Glutamatergic neuron (in vitro differentiated cells): Measurements from ENCODE around the gene CUL4A. TPM values are rescaled to one million over a fixed set of nuclear protein-coding genes. Genes with fewer than 3 reads are reported as not detected.

ENCODE experiments used
- DNase-seq: peaks from one replicate; pipeline ENCODE4 v3.0.0; 2022
- H3K27ac Mint-ChIP-seq: one replicate; pipeline ENCODE4 v1.8.0; 2020; ENCODE audit warnings: mild to moderate bottlenecking, mixed read lengths, inconsistent platforms; ENCODE audit not compliant: unreplicated experiment
- H3K27me3 Mint-ChIP-seq: one replicate; pipeline ENCODE4 v1.8.0; 2020; ENCODE audit warnings: mild to moderate bottlenecking, moderate library complexity, mixed read lengths, inconsistent platforms; ENCODE audit not compliant: unreplicated experiment
- H3K36me3 Mint-ChIP-seq: one replicate; pipeline ENCODE4 v1.8.0; 2020; ENCODE audit warnings: mild to moderate bottlenecking, mixed read lengths, inconsistent platforms; ENCODE audit not compliant: unreplicated experiment
- H3K4me1 Mint-ChIP-seq: one replicate; pipeline ENCODE4 v1.8.0; 2020; ENCODE audit warnings: mild to moderate bottlenecking, low read depth, mixed read lengths, inconsistent platforms; ENCODE audit not compliant: unreplicated experiment
- H3K4me3 Mint-ChIP-seq: one replicate; pipeline ENCODE4 v1.8.0; 2020; ENCODE audit warnings: mild to moderate bottlenecking, mixed read lengths, inconsistent platforms; ENCODE audit not compliant: unreplicated experiment
- H3K9me3 Mint-ChIP-seq: one replicate; pipeline ENCODE4 v1.8.0; 2020; ENCODE audit warnings: mild to moderate bottlenecking, moderate library complexity, mixed read lengths, inconsistent platforms; ENCODE audit not compliant: unreplicated experiment
- total RNA-seq: library from RNA; stranded (reverse); fragmentation: NEBNext Ultra II Directional; extraction: Animal tissue kit (Norgen Biotek cat#: 25700); gene quantifications from one replicate; pipeline ENCODE4 v1.2.1, GENCODE V29; 2021; ENCODE audit not compliant: unreplicated experiment
- TF ChIP-seq, protein P1 (sequence below): fragments of 200-600 bp; sonication (generic); IDR thresholded peaks from one replicate; pipeline ENCODE4 v1.5.0; 2021; ENCODE audit not compliant: partially characterized antibody, unreplicated experiment

The CUL4A gene
- total RNA-seq, 1 donor from 2014 or later: 43.2 TPM

DNA sequence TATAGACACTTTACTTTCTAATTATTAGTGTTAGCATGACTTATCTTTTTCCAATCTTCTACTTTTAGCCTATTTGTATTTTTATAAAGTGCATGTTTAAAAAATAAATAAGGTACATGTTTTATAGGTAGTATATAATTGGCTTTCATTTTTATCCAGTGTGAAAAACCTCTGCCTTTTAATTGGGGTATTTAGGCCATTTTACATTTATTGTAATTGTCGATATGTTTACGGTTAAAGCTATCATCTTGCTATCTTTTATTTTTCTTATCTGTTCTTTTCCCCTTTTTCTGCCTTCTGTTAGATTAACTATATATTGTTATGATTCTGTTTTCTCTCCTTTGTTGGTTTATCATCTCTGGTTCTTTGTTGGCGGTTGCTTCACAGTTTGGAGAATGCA lies 41.8 kb upstream of the CUL4A start:
- H3K9me3 Mint-ChIP-seq: no peaks in the 10 kb centered on the region
- peaks cover 8% of the 10 kb centered on the region for H3K4me1 Mint-ChIP-seq
- DNase-seq: no peak
- H3K27ac Mint-ChIP-seq: no peak overlapping the region
- TF ChIP-seq, protein P1, sequence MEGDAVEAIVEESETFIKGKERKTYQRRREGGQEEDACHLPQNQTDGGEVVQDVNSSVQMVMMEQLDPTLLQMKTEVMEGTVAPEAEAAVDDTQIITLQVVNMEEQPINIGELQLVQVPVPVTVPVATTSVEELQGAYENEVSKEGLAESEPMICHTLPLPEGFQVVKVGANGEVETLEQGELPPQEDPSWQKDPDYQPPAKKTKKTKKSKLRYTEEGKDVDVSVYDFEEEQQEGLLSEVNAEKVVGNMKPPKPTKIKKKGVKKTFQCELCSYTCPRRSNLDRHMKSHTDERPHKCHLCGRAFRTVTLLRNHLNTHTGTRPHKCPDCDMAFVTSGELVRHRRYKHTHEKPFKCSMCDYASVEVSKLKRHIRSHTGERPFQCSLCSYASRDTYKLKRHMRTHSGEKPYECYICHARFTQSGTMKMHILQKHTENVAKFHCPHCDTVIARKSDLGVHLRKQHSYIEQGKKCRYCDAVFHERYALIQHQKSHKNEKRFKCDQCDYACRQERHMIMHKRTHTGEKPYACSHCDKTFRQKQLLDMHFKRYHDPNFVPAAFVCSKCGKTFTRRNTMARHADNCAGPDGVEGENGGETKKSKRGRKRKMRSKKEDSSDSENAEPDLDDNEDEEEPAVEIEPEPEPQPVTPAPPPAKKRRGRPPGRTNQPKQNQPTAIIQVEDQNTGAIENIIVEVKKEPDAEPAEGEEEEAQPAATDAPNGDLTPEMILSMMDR: no peak
- no peaks in the 10 kb centered on the region for H3K36me3 Mint-ChIP-seq
- peaks cover 12% of the 10 kb centered on the region for H3K27me3 Mint-ChIP-seq
- no peak overlapping the region for H3K4me3 Mint-ChIP-seq

DNA sequence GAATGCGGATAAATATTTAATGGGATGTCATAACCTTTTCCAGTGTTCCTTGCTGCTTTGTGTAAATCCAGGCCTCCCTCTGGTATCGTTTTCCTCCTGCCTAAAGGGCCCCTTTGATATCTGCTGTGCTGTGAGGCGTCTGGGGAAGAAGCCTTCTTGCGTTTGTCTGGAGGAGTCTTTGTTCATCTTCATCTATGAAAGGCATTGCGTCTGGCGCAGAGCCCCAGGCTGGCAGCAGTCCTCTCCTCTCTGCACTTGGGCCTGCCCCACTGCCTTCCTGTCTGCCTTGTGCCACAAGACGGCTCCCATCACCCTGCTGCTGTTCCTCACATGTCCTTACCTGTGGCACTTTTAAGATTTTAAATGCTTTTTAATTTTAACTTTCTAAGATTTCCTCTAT lies 41.2 kb upstream of the CUL4A start:
- Mint-ChIP-seq H3K4me1 (peaks cover 6% of the 10 kb centered on the region), H3K27ac (no peak overlapping the region), H3K27me3 (peaks cover 10% of the 10 kb centered on the region), H3K4me3 (no peak overlapping the region), H3K9me3 (no peaks in the 10 kb centered on the region), H3K36me3 (no peaks in the 10 kb centered on the region)
- DNase-seq: no peak
- TF ChIP-seq, protein P1: no peak

DNA sequence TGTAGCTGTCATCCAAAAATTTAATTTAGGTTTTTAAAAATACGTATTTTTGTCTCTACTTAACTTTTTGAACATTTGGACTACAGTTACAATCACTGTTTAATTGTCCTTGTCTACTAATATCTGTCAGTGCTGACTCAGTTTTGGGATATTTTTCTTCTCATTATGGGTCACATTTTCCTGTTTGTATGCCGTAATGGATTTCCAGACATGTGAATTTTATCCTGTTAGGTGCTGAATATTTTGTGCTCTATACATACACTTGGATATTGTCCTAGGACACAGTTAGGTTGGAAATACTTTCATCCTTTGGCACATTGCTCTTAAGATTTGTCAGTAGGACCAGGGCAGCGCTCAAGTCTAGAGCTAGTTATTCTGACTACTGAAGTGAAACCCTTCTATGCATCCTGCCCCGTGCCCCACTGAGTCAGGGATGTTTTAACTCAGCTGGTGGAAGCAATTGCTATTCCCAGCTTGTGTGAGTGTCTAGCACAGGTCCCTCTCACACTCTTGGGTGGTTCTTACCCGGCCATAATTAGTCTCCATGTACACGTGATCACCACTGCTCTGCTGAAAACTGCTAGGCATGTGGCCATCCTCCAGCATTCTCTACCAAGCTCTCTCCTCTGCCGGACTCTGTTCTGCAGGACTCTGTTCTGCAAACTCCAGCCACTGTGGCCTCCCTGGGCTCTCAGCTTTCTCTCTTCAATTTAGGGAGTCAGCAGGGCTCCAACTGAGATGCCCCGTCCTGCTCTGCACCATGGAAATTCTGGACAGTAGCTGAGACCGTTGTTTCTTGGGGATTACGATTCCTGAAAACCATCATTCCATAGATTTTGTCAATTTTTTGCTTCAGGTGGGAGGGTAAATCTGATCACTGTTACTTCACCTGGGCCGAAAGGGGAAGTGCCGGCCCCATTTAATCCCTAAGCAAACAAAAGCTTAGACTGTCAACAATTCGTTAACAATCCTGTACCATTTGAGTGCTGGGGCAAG lies 39.8 kb upstream of the CUL4A start:
- no peaks in the 10 kb centered on the region for H3K36me3 Mint-ChIP-seq
- no peak overlapping the region for H3K4me3 Mint-ChIP-seq
- no peaks in the 10 kb centered on the region for H3K9me3 Mint-ChIP-seq
- H3K27me3 Mint-ChIP-seq: peaks cover 5% of the 10 kb centered on the region
- TF ChIP-seq, protein P1: no peak
- H3K4me1 Mint-ChIP-seq: peaks cover 1% of the 10 kb centered on the region
- DNase-seq: no peak
- no peak overlapping the region for H3K27ac Mint-ChIP-seq

DNA sequence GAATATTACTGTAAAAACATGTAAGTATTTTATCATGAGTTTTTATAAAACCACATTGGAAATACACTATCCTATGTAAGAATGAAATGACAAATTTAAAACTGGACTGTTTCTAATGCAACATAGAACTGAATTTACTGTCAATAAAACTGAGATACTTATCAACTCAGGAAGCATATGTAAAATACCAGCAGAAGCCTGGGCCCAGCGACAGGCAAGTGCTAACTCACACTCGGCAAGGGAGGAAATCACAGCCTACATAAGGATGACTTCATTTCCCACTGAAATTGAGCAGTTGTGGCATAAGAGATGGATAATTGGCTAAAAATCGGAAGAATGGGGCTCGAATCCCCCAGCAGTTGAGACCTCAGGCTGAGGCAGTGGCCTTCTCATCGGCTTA lies 38.9 kb upstream of the CUL4A start:
- no peak overlapping the region for H3K4me3 Mint-ChIP-seq
- no peak overlapping the region for H3K27ac Mint-ChIP-seq
- peaks cover 5% of the 10 kb centered on the region for H3K27me3 Mint-ChIP-seq
- no peaks in the 10 kb centered on the region for H3K36me3 Mint-ChIP-seq
- H3K9me3 Mint-ChIP-seq: no peaks in the 10 kb centered on the region
- no peak for DNase-seq
- TF ChIP-seq, protein P1: no peak
- peaks cover 1% of the 10 kb centered on the region for H3K4me1 Mint-ChIP-seq
